Stimulated activated CD4-positive, alpha-beta T cell treated with anti-CD3 and anti-CD28 coated beads, Interleukin-1b, Interleukin-23, amount 100 ng/mL, for 4 hours (primary cell): ENCODE results near the gene FRK.

Experiments
- DNase-seq, 2 donors: peaks; one replicate each; pipeline ENCODE4 v3.0.0-alpha.2; 2020; ENCODE audit warnings: low read depth in 2 of 2

Gene FRK

GRCh38 chr6:116035616-116036015 is 25.1 kb downstream of the FRK start:
- DNase-seq = no peak

GRCh38 chr6:116034327-116034726 is 26.4 kb downstream of the FRK start:
- no peak for DNase-seq

DNA sequence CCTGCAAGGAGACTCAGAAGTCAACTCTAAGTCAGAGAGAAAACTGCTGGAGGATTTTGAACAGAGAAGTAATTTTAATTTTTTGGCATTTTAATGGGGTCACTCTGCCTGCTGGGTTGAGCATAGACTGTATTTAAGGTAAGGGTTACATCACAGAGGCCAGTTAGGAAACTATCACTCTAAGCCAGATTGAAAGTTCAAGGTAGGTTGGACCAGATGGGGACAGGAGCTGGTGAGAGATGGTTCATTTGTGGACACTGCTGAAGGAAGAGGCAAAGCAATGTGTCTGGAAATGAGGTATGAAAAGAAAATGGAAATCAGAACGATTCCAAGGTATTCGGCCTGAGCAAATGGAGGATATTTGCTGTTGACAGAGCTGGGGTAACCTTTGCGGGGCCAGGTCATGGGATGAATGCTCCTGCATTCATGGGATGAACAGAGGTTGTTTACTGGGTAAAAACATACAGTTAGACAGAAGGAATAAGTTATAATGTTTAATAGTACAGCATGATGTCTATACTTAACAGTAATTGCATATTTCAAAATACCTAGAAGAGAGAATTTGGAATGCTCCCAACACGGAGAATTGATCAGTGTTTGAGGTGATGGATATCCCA is 26.9 kb downstream of the FRK start:
- DNase-seq = no peak

GRCh38 chr6:116030770-116031169 is 29.9 kb downstream of the FRK start:
- DNase-seq = no peak

- no peak for DNase-seq
These were observed 31.2 kb downstream of the FRK start for GRCh38 chr6:116029535-116029934.

DNA sequence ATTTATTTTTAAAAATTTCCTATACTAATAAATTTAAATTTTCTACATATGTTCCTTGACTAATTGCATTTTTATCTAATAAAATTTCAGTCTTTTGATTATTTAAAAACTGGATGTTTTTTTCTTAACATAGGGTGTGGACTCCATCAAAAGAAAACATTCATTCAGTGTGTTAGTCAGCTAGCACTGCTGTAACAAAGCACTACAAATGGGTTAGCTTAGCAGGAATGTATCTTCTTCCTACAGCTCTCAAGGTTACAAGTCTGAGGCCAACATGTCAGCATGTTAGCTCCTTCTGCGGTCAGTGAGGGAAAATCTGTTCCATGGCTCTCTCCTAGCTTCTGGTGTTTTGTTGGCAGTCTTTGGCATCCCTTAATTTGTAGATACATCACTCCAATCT is 32.5 kb downstream of the FRK start:
- DNase-seq = no peak

GRCh38 chr6:116027801-116028200 is 32.9 kb downstream of the FRK start:
- DNase-seq = no peak

- DNase-seq = no peak
These were observed 35.3 kb downstream of the FRK start for GRCh38 chr6:116025405-116025804.

GRCh38 chr6:116022841-116023445 is 37.7 kb downstream of the FRK start:
- no peak for DNase-seq

DNA sequence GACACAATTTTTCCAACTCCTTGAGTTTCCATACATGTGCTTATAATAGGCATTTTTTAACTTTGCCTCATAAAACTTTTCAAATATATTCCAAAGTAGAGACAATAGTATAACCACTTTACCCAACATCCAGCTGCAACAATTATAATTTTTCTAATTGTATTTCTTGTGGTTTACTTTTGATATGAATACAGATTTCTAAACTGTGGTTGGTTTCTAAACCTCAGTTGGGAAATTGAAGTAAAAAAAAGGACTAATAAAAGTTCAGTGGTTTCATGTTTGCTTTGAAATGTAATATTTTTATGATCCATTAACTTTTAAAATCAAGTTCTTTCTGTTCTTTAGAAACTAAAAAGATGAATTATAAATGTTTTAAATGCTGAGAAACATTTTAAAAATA is 40.0 kb downstream of the FRK start:
- no peak for DNase-seq

DNA sequence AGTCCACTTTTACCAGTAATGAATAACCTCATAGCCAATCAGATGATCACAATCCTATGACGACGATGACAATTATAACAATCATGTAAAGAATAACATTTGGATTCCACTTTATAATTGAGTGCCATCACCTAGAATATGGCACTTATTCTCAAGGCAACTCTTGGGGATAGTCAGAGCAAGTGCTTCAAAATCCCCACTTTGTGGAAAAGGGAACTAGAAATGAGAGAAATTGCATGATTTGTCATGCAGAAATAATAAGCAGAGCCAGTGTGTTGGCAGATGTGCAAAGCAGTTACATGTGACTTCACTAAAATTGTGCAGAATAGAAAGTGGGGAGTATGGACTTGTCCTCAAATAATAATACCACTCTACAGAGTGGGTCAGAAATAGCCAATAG is 41.3 kb downstream of the FRK start:
- no peak for DNase-seq

DNA sequence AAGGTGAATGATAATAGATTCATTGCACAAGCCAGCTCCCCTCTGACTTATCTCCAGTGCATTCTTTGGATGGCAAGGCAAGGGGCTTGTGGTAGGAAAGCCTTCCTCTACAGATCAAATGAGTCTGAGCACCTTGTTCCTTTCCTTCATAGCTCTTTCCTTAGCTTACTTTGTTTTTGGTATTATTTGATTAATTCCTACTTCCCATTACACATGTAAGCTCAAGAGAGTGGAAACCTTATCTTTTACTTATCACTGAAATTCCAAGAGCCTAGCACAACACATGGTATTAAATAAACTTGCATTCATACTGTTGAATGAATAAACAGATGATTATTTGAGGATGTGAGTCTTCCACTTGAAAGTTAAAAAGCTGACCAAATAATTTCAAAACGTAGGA is 41.7 kb downstream of the FRK start:
- DNase-seq = no peak

DNA sequence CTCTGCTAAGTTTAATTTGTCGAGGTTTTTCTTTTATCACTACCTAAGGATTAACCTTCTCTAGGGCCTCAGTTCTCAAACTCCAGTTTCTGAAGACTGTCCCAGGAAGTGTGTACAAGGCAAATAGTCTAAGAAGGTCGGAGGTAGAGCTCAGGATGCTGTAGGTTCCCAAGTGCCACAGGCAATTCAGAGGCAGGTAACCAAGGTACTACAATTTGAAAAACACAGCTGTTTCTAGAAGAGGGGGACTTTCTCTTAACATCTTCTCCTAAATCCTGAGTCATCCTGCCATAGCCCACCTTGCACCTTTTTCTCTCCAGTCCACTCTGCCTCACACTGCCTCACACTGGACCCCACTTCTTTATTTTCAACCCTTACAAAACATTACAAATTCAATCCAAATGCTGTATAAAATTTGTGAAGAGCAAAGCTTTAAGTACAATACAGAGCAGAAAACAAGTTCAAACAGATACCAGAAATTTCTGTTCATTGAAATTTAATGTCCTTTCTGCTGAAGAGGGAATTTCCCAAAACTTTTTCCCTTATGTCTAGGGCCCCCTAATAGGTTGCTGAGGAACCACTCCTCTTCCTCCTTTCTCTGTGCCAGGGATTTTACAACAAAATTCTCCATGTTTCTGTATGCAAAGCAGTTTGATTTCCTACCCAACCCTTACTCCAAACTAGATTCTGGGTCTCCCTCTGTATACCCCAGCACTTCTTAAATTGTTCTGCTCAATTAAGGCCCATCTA is 43.0 kb downstream of the FRK start:
- no peak for DNase-seq

- no peak for DNase-seq
These were observed 43.7 kb downstream of the FRK start for GRCh38 chr6:116016846-116017545.

GRCh38 chr6:116015983-116016382 is 44.7 kb downstream of the FRK start:
- no peak for DNase-seq

DNA sequence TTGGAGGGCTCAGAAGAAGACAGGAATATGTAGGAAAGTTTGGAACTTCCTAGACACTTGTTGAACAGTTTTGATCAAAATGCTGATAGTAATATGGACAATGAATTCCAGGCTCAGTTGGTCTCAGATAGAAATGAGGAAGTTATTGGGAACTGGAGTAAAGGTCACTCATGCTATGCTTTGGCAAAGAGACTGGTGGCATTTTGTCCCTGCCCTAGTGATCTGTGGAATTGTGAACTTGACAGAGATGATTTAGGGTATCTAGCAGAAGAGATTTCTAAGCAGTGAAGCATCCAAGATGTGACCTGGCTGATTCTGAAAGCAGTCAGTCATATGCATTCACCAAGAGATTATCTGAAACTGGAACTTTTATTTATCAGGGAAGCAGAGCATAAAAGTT is 45.1 kb downstream of the FRK start:
- DNase-seq = no peak

GRCh38 chr6:116012951-116013350 is 47.7 kb downstream of the FRK start:
- DNase-seq = no peak

DNA sequence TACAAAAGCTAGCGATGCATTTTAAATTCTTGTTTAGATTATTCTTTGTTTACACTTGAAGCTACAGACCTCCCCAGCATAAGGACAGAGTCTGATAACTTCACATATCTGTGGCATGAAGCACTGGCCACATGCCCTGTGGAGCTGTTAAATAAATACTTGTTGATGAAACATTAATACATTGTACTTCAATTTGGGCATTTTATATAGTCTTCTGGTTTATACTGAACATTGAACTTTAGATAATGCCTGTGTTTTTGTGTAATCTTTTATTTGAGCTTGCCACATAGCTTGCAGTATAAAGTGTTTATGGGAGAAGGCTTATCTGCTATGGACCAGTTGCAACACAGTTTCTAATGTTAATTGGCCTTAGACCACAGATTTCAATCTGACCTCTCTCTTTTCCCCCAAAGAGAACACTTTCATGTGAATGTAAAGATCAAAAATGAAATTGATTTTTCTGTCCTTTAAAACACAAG is 48.2 kb downstream of the FRK start:
- DNase-seq = no peak

DNA sequence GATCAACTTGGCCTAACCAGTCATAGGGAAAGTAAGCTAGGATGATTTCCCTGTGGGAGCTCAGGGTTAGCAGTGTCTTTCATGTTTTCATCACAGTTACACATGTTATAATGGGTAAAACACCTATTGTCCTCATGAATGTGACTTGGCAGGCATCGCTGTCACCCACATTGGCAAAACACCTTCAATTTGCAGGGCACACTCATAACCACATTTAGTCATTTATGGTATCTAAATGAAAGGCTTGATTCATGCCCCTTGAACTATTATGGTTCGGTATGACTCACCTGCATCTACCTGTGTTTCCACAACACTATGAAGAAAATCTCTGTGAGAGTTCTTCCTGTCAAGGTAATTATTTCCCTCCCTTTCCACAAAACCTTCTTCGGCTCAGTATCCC is 49.2 kb downstream of the FRK start:
- DNase-seq = peak in 1 of 2 donors; percentile 1

DNA sequence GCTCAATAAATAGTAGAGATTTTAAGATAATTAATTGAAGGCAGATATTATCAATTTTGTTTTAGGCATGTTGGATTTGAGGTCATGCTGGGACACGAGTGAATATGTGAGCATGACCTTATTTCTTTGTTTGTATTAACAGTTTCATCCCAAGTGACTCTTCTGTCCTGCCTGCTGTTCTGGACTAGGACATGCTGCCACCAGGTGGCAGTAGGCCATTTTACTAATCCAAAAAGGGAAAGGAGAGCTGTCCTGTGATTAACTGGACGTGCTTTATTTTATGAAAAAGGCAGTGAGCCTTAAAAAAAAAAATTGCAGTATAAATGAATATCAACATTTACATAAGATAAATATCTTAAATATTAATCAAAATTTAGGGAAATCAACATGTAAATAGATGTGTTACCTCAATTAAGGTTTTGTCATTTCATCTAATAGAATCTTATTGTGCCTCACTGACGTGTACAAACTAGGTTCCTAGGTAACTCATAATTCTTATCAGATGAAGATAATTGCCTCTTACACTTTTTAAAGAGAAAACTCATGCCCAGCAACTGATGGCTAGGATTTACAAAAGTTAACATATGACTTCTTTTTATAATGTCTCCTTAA is 49.8 kb downstream of the FRK start:
- peak in 1 of 2 donors; percentile 32 for DNase-seq

GRCh38 chr6:116010386-116010785 is 50.3 kb downstream of the FRK start:
- no peak for DNase-seq
